Stimulated activated CD4-positive, alpha-beta T cell treated with anti-CD3 and anti-CD28 coated beads, Interleukin-4, amount 100 ng/mL, for 48 hours (primary cell): ENCODE results near the gene CNTN5.

Experiments
- DNase-seq, 2 donors: peaks; one replicate each; pipeline ENCODE4 v3.0.0-alpha.2; 2020; ENCODE audit warnings: low read depth in 2 of 2

The CNTN5 gene

GRCh38 chr11:99391245-99391644 is 370.5 kb downstream of the CNTN5 start:
- DNase-seq = no peak

GRCh38 chr11:99406345-99406744 is 385.6 kb downstream of the CNTN5 start:
- DNase-seq = no peak

GRCh38 chr11:99410636-99411035 is 389.9 kb downstream of the CNTN5 start:
- DNase-seq = no peak

- no peak for DNase-seq
Measured at GRCh38 chr11:99418927-99419720, 398.4 kb downstream of the CNTN5 start.

- DNase-seq = no peak
Measured at GRCh38 chr11:99419991-99420390, 399.2 kb downstream of the CNTN5 start.

GRCh38 chr11:99422581-99423427 is 402.1 kb downstream of the CNTN5 start:
- no peak for DNase-seq

- no peak for DNase-seq
Measured at GRCh38 chr11:99423428-99423983, 402.8 kb downstream of the CNTN5 start.

GRCh38 chr11:99424313-99425084 is 403.8 kb downstream of the CNTN5 start:
- no peak for DNase-seq

DNA sequence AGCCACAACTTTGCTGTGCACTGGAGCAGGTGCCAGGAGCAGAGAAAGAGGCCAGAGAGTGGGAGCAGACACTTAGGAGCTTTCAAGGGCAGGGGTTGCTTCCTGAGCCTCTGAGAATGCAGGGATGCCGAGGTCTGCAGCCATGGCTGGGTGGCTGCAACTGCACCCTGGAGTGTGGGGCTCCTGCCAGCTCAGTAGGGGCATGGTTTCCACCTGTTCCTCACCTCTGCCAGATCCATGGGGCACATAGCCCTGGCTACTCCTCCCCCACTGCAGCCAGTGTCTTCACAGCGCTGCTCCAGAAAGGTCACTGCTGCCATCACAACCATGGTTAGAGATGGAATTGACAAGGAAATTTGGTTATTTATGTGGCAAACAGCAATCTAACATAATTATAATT is 404.8 kb downstream of the CNTN5 start:
- no peak for DNase-seq

DNA sequence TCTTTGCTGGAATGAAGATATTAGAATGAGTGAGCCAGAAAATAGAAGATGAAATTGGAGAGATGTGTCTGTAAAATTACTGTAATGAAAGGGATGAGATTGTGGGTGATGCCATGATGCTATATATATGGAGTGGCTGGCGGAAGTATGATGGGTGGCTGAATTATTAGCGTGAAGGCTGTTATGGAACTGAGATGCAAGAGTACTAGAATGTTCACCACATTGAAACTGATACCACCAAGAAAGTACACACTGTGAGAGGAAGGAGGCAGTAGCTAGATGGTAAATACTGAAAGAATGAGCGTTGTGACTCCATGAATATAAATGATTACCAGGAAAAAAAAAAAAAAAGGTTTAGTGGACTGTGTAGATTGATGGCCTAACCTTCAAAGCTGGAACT is 411.9 kb downstream of the CNTN5 start:
- no peak for DNase-seq

- no peak for DNase-seq
Measured at GRCh38 chr11:99443276-99443675, 422.5 kb downstream of the CNTN5 start.

GRCh38 chr11:99446400-99446799 is 425.7 kb downstream of the CNTN5 start:
- DNase-seq = no peak

DNA sequence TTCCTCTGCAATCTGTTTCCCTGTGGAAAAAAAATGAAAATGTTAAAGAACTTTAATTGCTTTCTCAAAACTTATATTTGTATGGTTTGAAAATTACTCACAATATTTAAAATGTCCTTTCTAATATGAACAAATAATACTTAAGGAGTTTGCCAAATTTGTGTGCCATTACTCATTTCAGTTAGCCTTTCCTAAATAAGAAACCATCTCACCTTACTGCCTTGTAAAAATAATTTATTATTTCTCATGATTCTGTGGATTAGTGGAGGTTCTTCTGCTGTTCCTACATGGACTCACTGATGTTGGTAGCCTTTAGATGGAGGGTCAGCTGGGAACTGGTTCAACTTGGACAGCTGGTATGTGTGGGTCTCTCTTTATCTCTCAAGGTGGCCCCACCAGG is 428.6 kb downstream of the CNTN5 start:
- no peak for DNase-seq

- DNase-seq = no peak
Measured at GRCh38 chr11:99452075-99452474, 431.3 kb downstream of the CNTN5 start.

- no peak for DNase-seq
Measured at GRCh38 chr11:99461913-99462312, 441.2 kb downstream of the CNTN5 start.

DNA sequence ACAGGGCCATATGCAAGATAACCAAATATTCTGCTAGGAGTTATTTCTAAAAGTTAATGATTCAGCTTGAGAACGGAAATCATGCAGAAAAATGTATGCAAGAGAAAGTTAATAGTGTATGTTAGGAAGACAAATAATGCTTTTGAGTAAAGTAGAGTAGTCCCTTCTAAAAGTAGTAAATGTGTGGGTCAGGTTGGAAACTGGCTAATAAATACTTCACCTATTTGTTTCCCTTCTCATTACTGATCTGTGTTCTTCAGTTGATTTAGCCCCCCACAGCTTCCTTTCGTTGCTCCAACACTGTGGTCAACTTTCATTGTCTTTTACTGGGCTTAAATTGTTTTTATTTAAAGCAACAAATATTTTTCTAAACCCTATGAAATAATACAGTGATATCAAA is 444.2 kb downstream of the CNTN5 start:
- no peak for DNase-seq

DNA sequence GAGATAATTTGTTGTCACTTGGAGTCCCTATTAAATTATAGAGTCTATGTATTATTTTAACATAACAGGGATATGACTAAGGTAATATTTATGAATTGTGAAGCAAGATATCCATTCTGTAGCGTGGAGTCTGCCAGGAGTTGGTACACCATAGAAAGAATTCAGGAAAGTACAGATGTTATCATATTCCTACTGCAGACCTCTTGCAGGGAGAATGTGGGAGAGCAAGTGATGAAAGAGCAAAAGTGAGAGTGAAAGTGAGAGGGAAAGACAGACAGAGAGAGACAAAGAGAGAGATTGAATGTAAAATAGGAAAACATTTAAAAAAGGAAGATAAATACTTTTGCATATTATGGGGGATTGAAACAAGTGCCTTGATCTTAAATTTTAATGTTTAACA is 468.8 kb downstream of the CNTN5 start:
- DNase-seq = no peak

DNA sequence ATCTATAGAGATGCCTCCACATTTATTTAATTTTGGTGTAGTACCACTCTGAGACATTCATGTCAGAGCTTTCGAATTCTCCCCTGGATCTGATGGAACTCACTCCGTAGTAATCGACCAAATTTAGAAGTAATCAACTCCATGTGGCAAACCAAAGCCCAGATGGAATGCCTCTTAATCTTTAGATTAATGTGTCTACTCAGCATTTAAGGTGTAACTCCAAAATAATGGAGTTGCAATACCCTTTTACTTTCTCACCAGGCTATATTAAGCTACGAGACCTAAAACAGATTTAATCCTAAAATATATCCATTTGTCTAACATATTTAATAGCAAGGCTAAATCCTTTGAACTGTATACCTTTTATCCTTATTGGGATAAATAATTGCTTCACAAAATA is 473.3 kb downstream of the CNTN5 start:
- DNase-seq = no peak

DNA sequence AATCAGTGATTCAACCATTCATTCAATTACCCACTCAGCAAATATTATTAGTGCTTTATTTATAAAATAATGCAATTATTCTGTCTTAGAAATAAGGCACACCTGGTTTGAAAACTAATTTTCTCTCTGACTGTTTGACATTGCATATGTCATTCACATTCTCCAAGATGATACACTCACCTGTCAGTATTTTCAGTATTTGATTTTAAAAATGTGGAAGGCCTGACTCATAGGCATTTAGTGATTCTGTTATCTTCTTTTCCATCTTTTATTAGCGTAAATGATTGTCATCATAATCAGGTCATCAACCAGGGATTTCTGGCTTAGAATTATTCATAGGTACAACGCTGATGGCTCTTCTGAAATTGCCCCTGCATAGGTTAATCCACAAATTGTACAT is 480.9 kb downstream of the CNTN5 start:
- no peak for DNase-seq

DNA sequence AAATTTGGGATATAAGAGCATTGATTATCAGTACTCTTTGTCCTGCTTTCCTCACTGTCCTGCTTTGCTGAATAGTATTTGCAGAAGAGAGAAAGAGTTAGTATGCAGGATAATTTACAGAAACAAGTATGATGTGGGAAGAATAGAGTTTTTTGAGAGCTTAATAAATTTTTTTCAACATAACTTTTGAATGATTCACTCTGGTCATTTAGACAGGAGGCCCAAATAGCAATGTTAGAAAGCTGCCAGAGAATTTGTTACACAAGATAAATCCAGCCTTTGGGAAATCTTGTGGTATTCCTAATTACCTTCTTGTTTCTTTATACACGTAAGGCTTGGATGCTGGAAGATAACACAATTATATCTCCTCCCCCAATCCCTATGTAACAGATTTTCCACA is 484.6 kb downstream of the CNTN5 start:
- no peak for DNase-seq

DNA sequence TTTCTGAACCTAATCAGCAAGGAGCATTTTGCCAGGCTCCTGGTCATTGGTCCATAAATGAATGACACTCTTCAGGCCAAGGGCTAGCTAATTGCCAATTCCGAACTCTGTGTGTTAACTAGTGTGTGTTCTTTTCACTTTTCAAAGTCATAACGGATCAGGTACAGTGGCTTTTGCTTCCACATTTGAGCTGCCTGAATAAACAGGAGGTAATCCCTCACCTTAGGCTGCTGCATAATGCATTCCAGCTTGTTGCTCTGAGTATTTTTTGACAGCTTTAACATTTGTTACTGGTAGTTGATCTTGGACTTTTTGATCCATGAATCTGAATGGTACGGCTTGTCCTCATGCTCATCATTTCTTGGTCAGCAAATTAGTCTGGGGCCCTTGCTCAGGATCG is 485.1 kb downstream of the CNTN5 start:
- DNase-seq = no peak

DNA sequence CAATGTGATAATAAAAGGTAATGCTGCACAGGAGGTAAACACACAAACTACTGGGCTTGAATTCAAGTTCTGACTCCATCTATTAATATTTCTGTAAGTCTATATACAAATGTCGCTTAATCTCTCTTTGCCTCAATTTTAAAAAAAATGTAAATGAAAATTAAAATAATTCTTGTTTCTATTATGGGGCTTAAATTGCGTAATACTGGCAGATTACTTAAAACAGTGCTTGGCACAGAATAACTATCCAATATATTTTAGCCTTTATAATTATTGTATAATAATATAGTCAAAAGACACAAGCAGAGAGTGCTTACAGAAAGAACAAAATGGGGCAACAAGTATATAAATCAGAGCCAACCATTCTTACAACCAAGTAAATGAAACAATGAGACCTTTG is 489.1 kb downstream of the CNTN5 start:
- DNase-seq = no peak
